RWPE2 (cell line): Measurements from ENCODE around the gene MMP17.

Experiments used
- ATAC-seq: fragments of 200-7000 bp; cut with Tn5 transposase; 3 replicates; pipeline ENCODE4 v1.9.1; 2021; ENCODE audit warnings: low read depth
- DNase-seq: peaks from one replicate; pipeline ENCODE4 v3.0.0-alpha.2; 2020; ENCODE audit warnings: low spot score
- H3K27ac ChIP-seq: fragments of 450-650 bp; 2 replicates; pipeline ENCODE4 v1.5.1; 2017; ENCODE audit warnings: mild to moderate bottlenecking; ENCODE audit not compliant: poor library complexity, severe bottlenecking
- H3K27me3 ChIP-seq: fragments of 250-450 bp; sonication (Bioruptor Pico); 2 replicates; pipeline ENCODE4 v1.5.1; 2021; ENCODE audit warnings: mild to moderate bottlenecking, moderate library complexity; ENCODE audit not compliant: insufficient read depth, poor library complexity, severe bottlenecking
- H3K36me3 ChIP-seq: fragments of 250-450 bp; sonication (Bioruptor Pico); 2 replicates; pipeline ENCODE4 v1.5.1; 2020; ENCODE audit warnings: low read depth, mild to moderate bottlenecking, moderate library complexity
- H3K4me1 ChIP-seq: fragments of 250-450 bp; sonication (Bioruptor Pico); 2 replicates; pipeline ENCODE4 v1.5.1; 2021; ENCODE audit warnings: mild to moderate bottlenecking, moderate library complexity; ENCODE audit not compliant: insufficient read depth, poor library complexity, severe bottlenecking
- H3K4me3 ChIP-seq: fragments of 250-450 bp; sonication (Bioruptor Pico); 2 replicates; pipeline ENCODE4 v1.5.1; 2021; ENCODE audit warnings: mild to moderate bottlenecking, moderate library complexity; ENCODE audit not compliant: severe bottlenecking
- H3K9me3 ChIP-seq: fragments of 250-450 bp; sonication (Bioruptor Pico); 2 replicates; pipeline ENCODE4 v1.5.1; 2021; ENCODE audit warnings: mild to moderate bottlenecking, moderate library complexity; ENCODE audit not compliant: severe bottlenecking
- CTCF ChIP-seq: fragments of 450-650 bp; IDR thresholded peaks from one replicate; pipeline ENCODE4 v1.5.1; 2017; ENCODE audit warnings: mild to moderate bottlenecking, moderate library complexity; ENCODE audit not compliant: poor library complexity, severe bottlenecking

Gene MMP17

GRCh38 chr12:131860472-131861260 lies 32.5 kb downstream of the MMP17 start:
- TF ChIP-seq CTCF, result no peak

GRCh38 chr12:131861261-131862083 lies 33.3 kb downstream of the MMP17 start:
- Histone ChIP-seq H3K4me3 (no peak overlapping the region), H3K27me3 (no peaks in the 10 kb centered on the region), H3K4me1 (peaks cover 20% of the 10 kb centered on the region), H3K27ac (peak overlapping the region; percentile 42), H3K36me3 (no peaks in the 10 kb centered on the region), H3K9me3 (no peaks in the 10 kb centered on the region)
- TF ChIP-seq CTCF, result no peak
- DNase-seq (no peak), ATAC-seq (no peak; the same call in 2 of the 3 replicates)

More at GRCh38 chr12:131860472-131861260, 32.5 kb downstream of the MMP17 start:
- Histone ChIP-seq H3K4me1 (peaks cover 20% of the 10 kb centered on the region), H3K27me3 (no peaks in the 10 kb centered on the region), H3K4me3 (peak overlapping the region; percentile 4), H3K9me3 (no peaks in the 10 kb centered on the region), H3K36me3 (no peaks in the 10 kb centered on the region), H3K27ac (peak overlapping the region; percentile 42)
- ATAC-seq (peak; percentile 54), DNase-seq (peak; percentile 74)

- Histone ChIP-seq H3K27me3 (no peaks in the 10 kb centered on the region), H3K4me3 (no peak overlapping the region), H3K27ac (no peak overlapping the region), H3K4me1 (peaks cover 20% of the 10 kb centered on the region), H3K36me3 (no peaks in the 10 kb centered on the region), H3K9me3 (no peaks in the 10 kb centered on the region)
- TF ChIP-seq CTCF, result no peak
- DNase-seq, result no peak
- ATAC-seq, result no peak
Measured at GRCh38 chr12:131862084-131862441, 33.9 kb downstream of the MMP17 start.

GRCh38 chr12:131862600-131862993 lies 34.4 kb downstream of the MMP17 start:
- no peaks in the 10 kb centered on the region for H3K36me3 ChIP-seq

More at GRCh38 chr12:131862600-131862993, 34.4 kb downstream of the MMP17 start:
- H3K9me3 ChIP-seq, result no peaks in the 10 kb centered on the region
- H3K27ac ChIP-seq, result no peak overlapping the region
- H3K27me3 ChIP-seq, result no peaks in the 10 kb centered on the region
- H3K4me1 ChIP-seq, result peaks cover 20% of the 10 kb centered on the region
- no peak for TF ChIP-seq CTCF
- no peak for ATAC-seq
- DNase-seq, result no peak
- H3K4me3 ChIP-seq, result no peak overlapping the region
